Measurements from ENCODE around the gene SLC7A10. TPM values are rescaled to one million over a fixed set of nuclear protein-coding genes. Genes with fewer than 3 reads are reported as not detected.

Gene SLC7A10
- total RNA-seq, 2 experiments from 2014 or later = not detected

GRCh38 chr19:33264881-33265445, 39.3 kb upstream of the SLC7A10 start:
- no peaks in the 10 kb centered on the region for H3K9me3 Mint-ChIP-seq
- H3K36me3 Mint-ChIP-seq = no peaks in the 10 kb centered on the region
- CTCF ChIA-PET = interaction anchor here (0.6 to 1.4 kb wide), 2 partner anchors 38 to 141 kb away, joined by 3 read pairs; no protein-coding TSS in a partner anchor
- H3K27me3 Mint-ChIP-seq = peaks cover 15% of the 10 kb centered on the region
- intact Hi-C loops (cut with micrococcal nuclease) = no loop called here
- H3K27ac Mint-ChIP-seq = no peak overlapping the region
- no peak for DNase-seq
- POLR2A ChIA-PET = no interaction called here
- peaks cover 6% of the 10 kb centered on the region for H3K4me1 Mint-ChIP-seq (ENCODE audit: low read depth)
- H3K4me3 Mint-ChIP-seq = no peak overlapping the region

GRCh38 chr19:33263325-33264023, 37.8 kb upstream of the SLC7A10 start:
- no peak overlapping the region for H3K4me3 Mint-ChIP-seq
- H3K27ac Mint-ChIP-seq = no peak overlapping the region
- DNase-seq = no peak
- peaks cover 6% of the 10 kb centered on the region for H3K4me1 Mint-ChIP-seq (ENCODE audit: low read depth)
- peaks cover 15% of the 10 kb centered on the region for H3K27me3 Mint-ChIP-seq
- no peaks in the 10 kb centered on the region for H3K9me3 Mint-ChIP-seq
- POLR2A ChIA-PET = no interaction called here
- intact Hi-C loops (cut with micrococcal nuclease) = no loop called here
- CTCF ChIA-PET = no interaction called here
- no peaks in the 10 kb centered on the region for H3K36me3 Mint-ChIP-seq

- Mint-ChIP-seq H3K27me3 (peaks cover 17% of the 10 kb centered on the region), H3K36me3 (no peaks in the 10 kb centered on the region), H3K4me1 (ENCODE audit: low read depth) (peaks cover 6% of the 10 kb centered on the region), H3K9me3 (peaks cover 4% of the 10 kb centered on the region), H3K27ac (no peak overlapping the region), H3K4me3 (no peak overlapping the region)
- DNase-seq = no peak
- intact Hi-C loops (cut with micrococcal nuclease) = no loop called here
- POLR2A ChIA-PET = no interaction called here
- CTCF ChIA-PET = interaction anchor here (1.0 to 1.3 kb wide), 2 partner anchors 16 to 26 kb away, joined by 4 to 5 read pairs; no protein-coding TSS in a partner anchor
These were observed 36.0 kb upstream of the SLC7A10 start for GRCh38 chr19:33261511-33262189.

- DNase-seq = no peak
- CTCF ChIA-PET = interaction anchor here (1.0 to 1.3 kb wide), 2 partner anchors 15 to 25 kb away, joined by 4 to 5 read pairs; no protein-coding TSS in a partner anchor
- Mint-ChIP-seq H3K9me3 (peaks cover 4% of the 10 kb centered on the region), H3K27ac (no peak overlapping the region), H3K4me1 (ENCODE audit: low read depth) (peaks cover 6% of the 10 kb centered on the region), H3K27me3 (peaks cover 17% of the 10 kb centered on the region), H3K4me3 (no peak overlapping the region), H3K36me3 (no peaks in the 10 kb centered on the region)
- intact Hi-C loops (cut with micrococcal nuclease) = no loop called here
- POLR2A ChIA-PET = no interaction called here
These were observed 35.2 kb upstream of the SLC7A10 start for GRCh38 chr19:33260628-33261418.

- Mint-ChIP-seq H3K27me3 (peaks cover 14% of the 10 kb centered on the region), H3K4me1 (ENCODE audit: low read depth) (peaks cover 6% of the 10 kb centered on the region), H3K36me3 (no peaks in the 10 kb centered on the region), H3K9me3 (peaks cover 4% of the 10 kb centered on the region), H3K4me3 (no peak overlapping the region), H3K27ac (no peak overlapping the region)
- ChIA-PET CTCF (interaction anchor here (1.5 kb wide), 1 partner anchor 23 kb away, joined by 5 read pairs; no protein-coding TSS in a partner anchor), POLR2A (no interaction called here)
- DNase-seq = no peak
- intact Hi-C loops (cut with micrococcal nuclease) = no loop called here
These were observed 33.9 kb upstream of the SLC7A10 start for GRCh38 chr19:33259539-33259938.

GRCh38 chr19:33257828-33258227, 32.2 kb upstream of the SLC7A10 start:
- Mint-ChIP-seq H3K4me3 (no peak overlapping the region), H3K9me3 (peaks cover 4% of the 10 kb centered on the region), H3K36me3 (no peaks in the 10 kb centered on the region), H3K27me3 (peaks cover 11% of the 10 kb centered on the region), H3K27ac (no peak overlapping the region), H3K4me1 (ENCODE audit: low read depth) (peaks cover 6% of the 10 kb centered on the region)
- ChIA-PET POLR2A (no interaction called here), CTCF (interaction anchor here (0.6 to 1.8 kb wide), 3 partner anchors 22 to 220 kb away, joined by 3 to 5 read pairs (median 3); no protein-coding TSS in a partner anchor)
- no peak for DNase-seq
- intact Hi-C loops (cut with micrococcal nuclease) = no loop called here

- H3K27me3 Mint-ChIP-seq = peaks cover 6% of the 10 kb centered on the region
- POLR2A ChIA-PET = no interaction called here
- peaks cover 4% of the 10 kb centered on the region for H3K9me3 Mint-ChIP-seq
- no peak overlapping the region for H3K27ac Mint-ChIP-seq
- no peak for DNase-seq
- no peaks in the 10 kb centered on the region for H3K36me3 Mint-ChIP-seq
- intact Hi-C loops (cut with micrococcal nuclease) = no loop called here
- CTCF ChIA-PET = no interaction called here
- peaks cover 4% of the 10 kb centered on the region for H3K4me1 Mint-ChIP-seq (ENCODE audit: low read depth)
- no peak overlapping the region for H3K4me3 Mint-ChIP-seq
These were observed 30.6 kb upstream of the SLC7A10 start for GRCh38 chr19:33256261-33256660.

GRCh38 chr19:33255781-33256180, 30.1 kb upstream of the SLC7A10 start:
- Mint-ChIP-seq H3K36me3 (no peaks in the 10 kb centered on the region), H3K4me3 (no peak overlapping the region), H3K27ac (no peak overlapping the region), H3K4me1 (ENCODE audit: low read depth) (peaks cover 2% of the 10 kb centered on the region), H3K27me3 (peaks cover 6% of the 10 kb centered on the region), H3K9me3 (peaks cover 4% of the 10 kb centered on the region)
- ChIA-PET POLR2A (no interaction called here), CTCF (no interaction called here)
- intact Hi-C loops (cut with micrococcal nuclease) = no loop called here
- DNase-seq = no peak

- CTCF ChIA-PET = interaction anchor here (0.6 kb wide), 1 partner anchor 842 kb away, joined by 4 read pairs; no protein-coding TSS in a partner anchor
- peaks cover 4% of the 10 kb centered on the region for H3K27me3 Mint-ChIP-seq
These were observed 28.7 kb upstream of the SLC7A10 start for GRCh38 chr19:33254245-33254824.

GRCh38 chr19:33252971-33253370, 27.3 kb upstream of the SLC7A10 start:
- peaks cover 3% of the 10 kb centered on the region for H3K27me3 Mint-ChIP-seq
- intact Hi-C loops (cut with micrococcal nuclease) = no loop called here
- H3K9me3 Mint-ChIP-seq = peaks cover 2% of the 10 kb centered on the region
- H3K4me3 Mint-ChIP-seq = no peak overlapping the region
- ChIA-PET CTCF (no interaction called here), POLR2A (no interaction called here)
- H3K36me3 Mint-ChIP-seq = no peaks in the 10 kb centered on the region
- DNase-seq = no peak
- no peaks in the 10 kb centered on the region for H3K4me1 Mint-ChIP-seq (ENCODE audit: low read depth)
- no peak overlapping the region for H3K27ac Mint-ChIP-seq

More at GRCh38 chr19:33254245-33254824, 28.7 kb upstream of the SLC7A10 start:
- no peaks in the 10 kb centered on the region for H3K4me1 Mint-ChIP-seq (ENCODE audit: low read depth)
- H3K9me3 Mint-ChIP-seq = peaks cover 4% of the 10 kb centered on the region
- intact Hi-C loops (cut with micrococcal nuclease) = no loop called here
- no peak overlapping the region for H3K27ac Mint-ChIP-seq
- POLR2A ChIA-PET = no interaction called here
- DNase-seq = no peak
- no peak overlapping the region for H3K4me3 Mint-ChIP-seq
- no peaks in the 10 kb centered on the region for H3K36me3 Mint-ChIP-seq

- ChIA-PET POLR2A (no interaction called here), CTCF (no interaction called here)
- H3K4me1 Mint-ChIP-seq (ENCODE audit: low read depth) = no peaks in the 10 kb centered on the region
- peaks cover 2% of the 10 kb centered on the region for H3K27me3 Mint-ChIP-seq
- no peaks in the 10 kb centered on the region for H3K9me3 Mint-ChIP-seq
- DNase-seq = no peak
- no peaks in the 10 kb centered on the region for H3K36me3 Mint-ChIP-seq
- intact Hi-C loops (cut with micrococcal nuclease) = no loop called here
- no peak overlapping the region for H3K4me3 Mint-ChIP-seq
- H3K27ac Mint-ChIP-seq = no peak overlapping the region
These were observed 26.8 kb upstream of the SLC7A10 start for GRCh38 chr19:33252418-33252962.

Measured in activated CD4-positive, alpha-beta memory T cell treated with anti-CD3 and anti-CD28 coated beads for 36 hours (primary cell).